GM19239 (cell line): ENCODE data around the gene TBX6.
"Not testable (repeated sequence)": the region's sequence is repeated elsewhere in the genome, so short reads cannot be mapped to it uniquely, and the experiment has no call there.

ENCODE experiments used
- DNase-seq: peaks from one replicate; pipeline ENCODE4 v3.0.0; 2011; ENCODE audit warnings: low spot score; ENCODE audit not compliant: insufficient read length
- FAIRE-seq: peaks from 2 replicates; lab custom pipeline; 2011; peaks lifted over from hg19 to GRCh38; lab: Jason Lieb, UNC

TBX6 gene

GRCh38 chr16:30114833-30115232 is 23.1 kb upstream of the TBX6 start:
- FAIRE-seq, DNase-seq: not testable (repeated sequence)

DNA sequence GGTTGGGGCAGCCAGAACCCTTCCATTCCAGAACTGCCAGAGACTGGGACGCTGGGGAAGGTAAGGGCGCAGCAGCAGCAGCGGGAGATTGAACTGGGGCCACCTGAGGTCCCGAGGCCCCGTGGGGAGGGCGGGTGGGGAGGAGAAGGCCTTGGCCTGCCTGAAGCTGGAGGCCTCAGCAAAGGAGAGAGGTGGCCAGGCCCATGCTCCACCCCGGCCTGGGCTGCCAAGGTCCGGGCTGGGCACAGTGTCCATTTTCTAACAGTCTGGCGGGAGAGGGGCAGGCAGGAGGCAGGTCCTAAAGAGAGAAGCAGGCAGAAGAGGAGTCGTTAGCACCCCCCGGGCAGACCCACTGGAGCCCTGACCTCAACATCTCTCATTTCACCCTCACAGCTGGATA is 22.7 kb upstream of the TBX6 start:
- DNase-seq (no peak), FAIRE-seq (no peak)

DNA sequence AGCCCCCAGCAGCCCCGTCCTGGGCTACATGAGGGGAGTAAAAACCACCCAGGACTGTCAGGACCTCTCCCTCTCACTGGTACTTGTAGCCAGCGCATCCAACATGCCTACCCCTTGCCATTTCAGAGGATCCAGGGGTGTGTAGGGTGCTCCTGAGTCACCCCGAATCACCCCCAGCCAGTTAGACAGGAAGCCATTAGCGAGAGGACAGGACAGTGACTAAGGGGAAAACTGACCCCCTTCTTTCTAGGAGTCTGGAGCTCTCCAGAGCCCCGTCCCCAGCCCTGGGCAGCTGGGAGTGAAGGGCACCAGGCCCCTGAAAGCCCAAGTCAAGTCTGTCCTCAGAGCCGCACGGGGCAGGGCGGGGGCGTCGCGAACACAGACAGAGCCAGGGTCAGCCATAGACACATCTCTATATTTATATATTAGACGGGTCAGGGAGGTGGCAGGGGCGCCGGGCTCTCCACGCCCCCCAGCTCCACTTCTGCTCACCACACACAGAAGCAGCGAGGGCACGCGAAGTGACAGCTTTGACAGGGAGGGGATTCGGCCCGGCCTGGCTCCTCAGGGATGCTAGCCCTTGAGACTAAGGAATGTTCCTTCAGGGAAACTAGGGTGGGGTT is 22.1 kb upstream of the TBX6 start:
- DNase-seq (no peak), FAIRE-seq (no peak)

DNA sequence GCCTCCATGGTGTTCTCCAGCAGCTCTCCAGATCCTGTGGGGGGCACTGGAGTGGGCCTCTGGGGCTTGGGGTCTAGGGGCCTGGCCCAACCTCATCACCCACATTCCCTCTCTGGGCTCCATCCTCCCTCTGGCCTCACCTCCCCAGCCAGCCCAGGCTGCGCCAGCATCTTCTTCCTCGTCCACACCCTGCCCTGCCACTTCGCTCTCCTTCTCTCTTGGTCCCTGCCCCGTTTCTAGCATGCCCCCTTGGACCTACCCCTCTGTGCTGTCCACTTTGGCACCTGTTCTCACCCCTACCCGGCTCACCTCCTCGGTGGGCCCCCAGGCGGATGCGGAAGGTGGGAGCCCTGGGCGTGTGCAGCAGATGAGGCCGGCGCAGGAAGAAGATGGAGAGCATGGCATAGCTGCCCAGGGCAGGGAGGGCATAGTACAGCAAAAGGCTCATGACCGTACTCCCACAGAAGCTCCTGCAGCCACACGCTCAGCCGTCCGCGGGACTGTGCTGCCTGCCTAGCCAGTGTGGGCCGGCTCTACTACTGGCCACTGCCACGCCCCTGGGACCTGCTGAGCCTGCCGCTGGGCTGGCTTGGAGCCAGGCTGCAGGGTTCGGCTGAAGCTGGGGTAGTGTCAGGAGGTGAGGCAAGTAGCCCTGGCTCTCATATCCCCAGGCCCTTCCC is 21.4 kb upstream of the TBX6 start, which contains the start of gene GDPD3:
GDPD3 (minus strand) TSS at position 507 of the 680 bp plus-strand sequence; CDS start at position 448, 59 bp downstream.
- FAIRE-seq (no peak), DNase-seq (no peak)

GRCh38 chr16:30112197-30113030 is 20.7 kb upstream of the TBX6 start:
- DNase-seq = peak; percentile 74
- no peak for FAIRE-seq

DNA sequence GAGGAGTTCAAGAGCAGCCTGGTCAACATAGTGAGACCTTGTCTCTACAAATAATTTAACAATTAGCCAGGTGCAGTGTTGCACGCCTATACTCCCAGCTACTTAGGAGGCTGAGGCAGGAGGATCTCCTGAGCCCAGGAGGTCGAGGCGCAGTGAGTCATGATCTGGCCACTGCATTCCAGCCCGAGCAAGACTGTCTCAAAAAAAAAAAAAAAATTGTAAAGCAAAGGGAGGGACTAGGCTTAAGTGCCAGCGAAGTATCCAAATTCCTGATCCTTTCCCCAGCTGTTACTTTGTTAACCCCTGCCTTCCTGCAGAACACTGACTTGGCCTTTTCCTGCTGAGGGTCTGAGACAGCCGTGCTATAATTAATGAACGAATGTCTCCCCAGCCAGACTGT is 18.9 kb upstream of the TBX6 start:
- no peak for FAIRE-seq
- DNase-seq = no peak

- DNase-seq (no peak), FAIRE-seq (no peak)
These were observed 16.5 kb upstream of the TBX6 start for GRCh38 chr16:30108059-30108850.

DNA sequence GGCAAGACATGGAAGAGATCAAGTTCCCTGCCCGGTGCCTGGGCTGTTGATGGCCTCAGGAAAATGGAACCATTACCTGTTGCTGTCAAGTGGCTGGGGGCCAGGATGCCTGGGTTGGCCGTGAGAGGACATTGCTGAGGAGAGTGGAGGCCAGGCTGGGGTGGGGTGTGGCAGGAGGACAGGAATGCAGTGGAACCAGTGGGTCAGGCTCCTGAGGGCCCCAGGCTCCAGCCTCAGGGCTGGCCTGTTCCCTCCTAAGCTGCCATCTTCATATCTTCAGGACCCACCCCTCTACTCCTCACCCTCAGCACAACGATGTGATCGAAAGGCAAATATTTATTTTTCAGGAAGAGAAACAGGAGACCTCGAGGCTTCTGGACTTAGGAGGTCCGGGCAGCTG is 12.8 kb upstream of the TBX6 start:
- FAIRE-seq (no peak), DNase-seq (no peak)

DNA sequence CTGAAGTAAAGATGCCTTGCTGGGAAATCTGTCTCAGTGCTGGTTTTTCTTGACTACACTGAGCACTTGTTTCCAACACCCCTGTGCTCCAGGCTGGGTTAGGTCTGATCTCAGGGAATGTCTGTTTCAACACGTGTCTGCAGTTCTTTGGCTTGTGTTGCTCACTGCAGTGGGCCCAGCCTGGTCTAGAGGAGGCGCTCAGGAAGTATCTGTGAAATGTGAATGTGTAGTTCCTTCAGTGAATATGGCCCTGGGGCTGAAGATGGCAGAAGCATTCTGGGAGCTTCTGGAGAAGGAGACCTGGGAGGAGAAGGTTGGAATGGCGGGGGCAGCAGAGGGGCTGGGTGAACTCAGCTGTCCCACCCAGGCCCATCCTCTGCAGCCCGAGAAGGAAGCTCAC is 12.4 kb upstream of the TBX6 start:
- no peak for FAIRE-seq
- no peak for DNase-seq

DNA sequence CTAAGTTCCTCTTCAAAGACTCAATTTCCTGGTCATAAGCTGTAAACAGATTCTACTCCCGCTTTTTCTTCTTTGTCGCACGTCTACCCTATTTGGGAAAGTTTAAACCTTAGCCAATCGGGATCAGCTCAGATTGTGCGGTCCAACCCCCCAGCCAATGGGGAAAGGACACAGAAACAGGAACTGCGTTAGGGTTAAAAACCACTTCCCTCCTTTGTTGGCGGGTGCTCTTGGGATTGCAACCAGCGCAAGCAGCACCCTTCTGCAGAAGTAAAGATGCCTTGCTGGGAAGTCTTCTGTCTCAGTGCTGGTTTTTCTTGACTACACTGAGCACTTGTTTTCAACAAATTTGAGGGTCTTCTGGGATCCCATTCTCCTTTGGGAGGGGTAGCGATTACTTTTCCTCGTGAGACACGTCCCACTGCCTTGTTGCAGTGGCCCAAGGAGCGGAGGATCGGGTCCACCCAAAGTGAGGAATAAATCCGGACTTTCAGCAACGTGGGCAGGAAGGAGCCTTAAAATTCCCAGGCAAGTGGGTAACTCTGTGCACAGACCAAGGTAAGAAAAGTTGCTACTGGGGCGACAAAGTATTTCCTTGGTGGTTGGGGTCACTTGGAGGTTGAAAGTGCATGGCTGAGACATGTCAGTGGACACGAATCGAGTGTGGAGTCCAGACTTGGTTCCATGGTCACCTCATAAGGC is 5.3 kb upstream of the TBX6 start:
- no peak for FAIRE-seq
- no peak for DNase-seq

DNA sequence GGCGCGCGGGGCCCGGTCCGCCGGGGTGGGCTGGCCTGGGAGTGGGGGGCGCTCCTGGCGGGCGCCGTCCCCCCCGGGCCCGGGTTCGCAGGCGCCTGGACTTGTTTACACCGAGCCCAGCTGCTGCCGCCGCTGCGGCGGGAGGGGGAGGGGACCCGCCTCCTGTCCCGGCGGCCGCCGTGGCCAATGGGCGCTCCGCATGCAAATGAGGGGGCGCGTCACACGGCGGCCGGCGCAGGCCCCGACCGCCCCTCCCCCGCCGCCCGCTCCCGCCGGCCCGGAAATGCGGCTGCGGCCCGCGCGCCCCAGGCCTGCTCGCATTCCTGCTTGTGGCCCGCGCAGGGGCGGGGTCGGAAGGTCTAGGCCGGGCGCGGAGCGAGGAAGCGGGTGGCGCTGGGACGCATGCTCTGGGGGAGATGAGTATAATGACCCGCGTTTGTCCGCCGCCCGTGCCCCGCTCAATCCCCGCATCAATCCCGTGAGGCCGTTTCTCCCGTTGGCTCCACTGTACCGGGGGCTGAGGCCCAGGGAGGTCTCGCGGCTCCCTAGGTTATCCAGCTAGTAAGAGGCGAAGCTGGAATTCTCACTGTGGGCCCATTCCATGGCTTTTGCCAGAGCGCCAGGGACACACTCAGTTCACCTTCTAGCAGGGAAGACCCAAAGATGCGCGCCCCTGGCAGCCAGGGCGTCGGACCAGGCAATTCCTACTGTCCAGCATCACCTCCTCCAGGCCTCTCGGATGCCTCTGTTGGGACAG is 4.6 kb upstream of the TBX6 start, which contains the start of gene YPEL3:
YPEL3 (minus strand) TSS at position 109 of the 757 bp plus-strand sequence. CDS start 731 bp downstream, outside the sequence.
- DNase-seq (peak; percentile 98), FAIRE-seq (peak; percentile 40)

DNA sequence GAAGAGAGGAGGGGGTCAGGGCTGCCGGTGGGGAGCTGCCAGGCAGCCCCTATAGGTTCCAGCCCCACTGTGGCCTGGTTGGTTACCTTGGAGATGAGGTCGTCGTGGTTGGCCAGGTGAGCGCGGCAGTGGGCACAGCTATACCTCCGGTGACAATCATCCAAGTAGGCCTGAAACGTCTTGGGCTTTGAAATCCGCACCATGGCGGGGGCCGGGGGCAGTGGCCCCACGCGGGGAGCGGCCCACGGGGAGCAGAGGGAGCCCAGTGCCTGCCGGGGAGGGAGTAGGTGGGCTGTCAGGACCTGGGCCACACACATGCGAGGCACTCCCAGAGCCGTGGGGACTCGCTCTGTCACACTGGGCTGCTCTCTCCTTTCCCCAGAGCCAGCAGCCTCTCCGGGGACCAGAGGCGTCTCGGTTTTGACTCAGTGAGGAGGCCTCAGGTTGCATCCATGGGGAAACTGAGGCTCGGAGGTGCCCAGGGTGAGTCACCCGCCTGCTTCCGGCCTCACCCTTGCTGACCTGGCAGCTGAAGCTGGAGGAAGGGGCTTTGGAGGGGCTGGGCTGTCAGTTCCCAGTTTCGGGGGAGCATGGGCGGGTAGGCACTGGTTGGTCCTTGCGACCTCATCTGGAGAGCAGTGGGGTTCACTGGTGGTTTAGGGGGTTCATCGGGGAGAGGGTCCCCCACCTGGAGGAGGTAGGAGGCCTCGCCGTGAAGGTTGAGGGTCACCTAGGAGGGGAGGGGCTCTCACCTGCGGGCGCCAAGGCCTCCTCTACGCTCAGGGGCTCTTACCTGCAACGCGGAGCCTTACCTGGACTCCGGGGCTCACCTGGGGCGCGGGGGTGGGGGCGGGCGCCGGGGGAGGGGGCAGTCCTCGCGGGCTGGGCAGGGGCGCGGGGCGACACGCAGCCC is 3.7 kb upstream of the TBX6 start:
- DNase-seq = no peak
- no peak for FAIRE-seq

DNA sequence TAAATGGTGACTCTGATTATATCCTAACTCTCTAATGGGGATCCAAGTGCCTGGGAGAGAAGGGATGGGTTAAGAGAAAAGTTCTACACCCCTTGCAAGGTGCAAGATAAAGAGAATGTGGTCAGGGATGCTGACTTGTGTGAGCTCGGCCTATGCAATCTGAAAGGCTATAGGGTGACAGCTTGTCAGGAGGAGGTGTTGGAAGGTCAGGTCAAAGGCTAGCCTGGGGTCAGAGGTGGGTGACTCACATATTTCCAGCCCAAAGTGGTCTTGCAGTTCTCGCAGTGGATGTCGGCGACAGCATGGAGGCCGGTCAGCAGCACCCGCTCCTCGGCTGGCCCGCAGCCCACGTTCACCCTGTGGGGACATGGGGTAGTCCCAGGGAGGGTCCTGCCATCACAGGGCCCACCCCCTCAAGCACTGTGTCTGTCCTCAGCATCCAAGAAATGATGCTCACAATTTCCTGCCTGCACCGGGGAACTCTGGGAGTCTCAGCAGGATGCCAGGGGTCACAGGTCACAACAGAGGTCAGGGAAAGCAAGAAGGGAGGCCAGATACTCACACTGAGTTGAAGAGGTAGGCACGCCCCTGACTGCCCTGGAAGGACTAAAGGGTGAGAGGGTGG is 2.9 kb upstream of the TBX6 start:
- DNase-seq (no peak), FAIRE-seq (no peak)

GRCh38 chr16:30092373-30093010 is 768 bp upstream of the TBX6 start:
- FAIRE-seq (peak; percentile 90), DNase-seq (peak; percentile 90)

- no peak for DNase-seq
- FAIRE-seq = no peak
These were observed 953 bp downstream of the TBX6 start for GRCh38 chr16:30090610-30091331.
